22Rv1 (cell line): Measurements from ENCODE around the gene ACAN.

Source experiments
- H3K27ac ChIP-seq: fragments of 450-650 bp; 2 replicates; pipeline ENCODE4 v1.5.1; 2017
- ZFX ChIP-seq: fragments of 450-650 bp; IDR thresholded peaks from 2 replicates; pipeline ENCODE4 v1.6.1; 2017; ENCODE audit warnings: antibody characterized with exemption, borderline replicate concordance
- TF ChIP-seq, protein P1 (sequence below): fragments of 450-650 bp; IDR thresholded peaks from 2 replicates; pipeline ENCODE4 v1.5.1; 2017; ENCODE audit warnings: mild to moderate bottlenecking

ACAN gene

GRCh38 chr15:88901508-88902220 lies 98.4 kb downstream of the ACAN start:
- no peak overlapping the region for H3K27ac ChIP-seq
- TF ChIP-seq, protein P1, sequence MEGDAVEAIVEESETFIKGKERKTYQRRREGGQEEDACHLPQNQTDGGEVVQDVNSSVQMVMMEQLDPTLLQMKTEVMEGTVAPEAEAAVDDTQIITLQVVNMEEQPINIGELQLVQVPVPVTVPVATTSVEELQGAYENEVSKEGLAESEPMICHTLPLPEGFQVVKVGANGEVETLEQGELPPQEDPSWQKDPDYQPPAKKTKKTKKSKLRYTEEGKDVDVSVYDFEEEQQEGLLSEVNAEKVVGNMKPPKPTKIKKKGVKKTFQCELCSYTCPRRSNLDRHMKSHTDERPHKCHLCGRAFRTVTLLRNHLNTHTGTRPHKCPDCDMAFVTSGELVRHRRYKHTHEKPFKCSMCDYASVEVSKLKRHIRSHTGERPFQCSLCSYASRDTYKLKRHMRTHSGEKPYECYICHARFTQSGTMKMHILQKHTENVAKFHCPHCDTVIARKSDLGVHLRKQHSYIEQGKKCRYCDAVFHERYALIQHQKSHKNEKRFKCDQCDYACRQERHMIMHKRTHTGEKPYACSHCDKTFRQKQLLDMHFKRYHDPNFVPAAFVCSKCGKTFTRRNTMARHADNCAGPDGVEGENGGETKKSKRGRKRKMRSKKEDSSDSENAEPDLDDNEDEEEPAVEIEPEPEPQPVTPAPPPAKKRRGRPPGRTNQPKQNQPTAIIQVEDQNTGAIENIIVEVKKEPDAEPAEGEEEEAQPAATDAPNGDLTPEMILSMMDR: no peak
- no peak for TF ChIP-seq ZFX

DNA sequence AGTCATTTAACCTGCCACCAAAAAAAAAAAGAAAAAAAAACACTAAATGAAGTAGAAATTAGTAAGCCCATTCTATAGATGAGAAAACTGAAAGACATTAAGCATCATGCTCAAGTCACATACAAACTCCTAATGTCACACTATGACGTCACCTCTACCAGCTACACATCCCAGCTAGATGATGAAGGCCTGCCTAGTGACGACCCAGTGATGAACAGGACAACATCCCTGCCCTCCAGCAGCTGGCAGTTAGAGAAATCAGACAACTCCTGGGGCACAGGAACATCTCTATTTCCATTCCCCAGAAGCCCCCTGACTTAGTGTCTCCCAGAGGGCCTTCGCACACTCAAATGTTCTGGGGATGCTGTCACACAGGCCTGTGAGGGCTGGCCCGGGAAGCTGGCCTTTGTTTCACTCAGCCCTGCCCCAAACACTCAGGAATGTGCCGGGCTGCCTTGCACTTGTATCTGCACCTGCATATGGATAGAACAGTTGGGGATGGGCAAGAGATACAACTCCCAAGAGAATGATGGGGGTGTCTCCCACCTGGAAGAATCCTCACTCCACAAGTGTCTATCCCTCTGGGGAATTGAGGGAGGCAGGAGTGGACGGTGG lies 99.1 kb downstream of the ACAN start:
- no peak overlapping the region for H3K27ac ChIP-seq
- TF ChIP-seq, protein P1: no peak
- no peak for TF ChIP-seq ZFX

DNA sequence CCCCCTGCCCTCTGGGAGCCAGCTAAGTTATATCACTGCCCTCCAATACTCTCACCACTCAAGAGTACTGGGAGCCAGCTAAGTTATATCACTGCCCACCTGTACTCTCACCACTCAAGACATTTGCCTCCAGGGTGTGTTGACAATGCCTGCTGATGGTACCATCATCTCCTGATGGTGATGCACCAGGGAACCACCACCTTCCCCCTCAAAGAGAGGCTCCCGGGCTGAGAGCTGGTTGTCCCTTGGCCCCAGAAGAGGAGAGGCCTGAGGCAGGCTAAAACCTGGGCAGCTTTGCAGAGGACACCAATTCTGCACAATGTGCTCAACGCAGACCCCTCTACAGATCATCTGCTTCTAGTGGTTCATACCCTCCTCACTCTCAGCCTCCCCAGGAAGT lies 99.6 kb downstream of the ACAN start:
- no peak overlapping the region for H3K27ac ChIP-seq
- TF ChIP-seq, protein P1: no peak
- TF ChIP-seq ZFX: no peak

GRCh38 chr15:88904257-88904623 lies 101.0 kb downstream of the ACAN start:
- no peak overlapping the region for H3K27ac ChIP-seq
- TF ChIP-seq, protein P1: no peak
- TF ChIP-seq ZFX: no peak

DNA sequence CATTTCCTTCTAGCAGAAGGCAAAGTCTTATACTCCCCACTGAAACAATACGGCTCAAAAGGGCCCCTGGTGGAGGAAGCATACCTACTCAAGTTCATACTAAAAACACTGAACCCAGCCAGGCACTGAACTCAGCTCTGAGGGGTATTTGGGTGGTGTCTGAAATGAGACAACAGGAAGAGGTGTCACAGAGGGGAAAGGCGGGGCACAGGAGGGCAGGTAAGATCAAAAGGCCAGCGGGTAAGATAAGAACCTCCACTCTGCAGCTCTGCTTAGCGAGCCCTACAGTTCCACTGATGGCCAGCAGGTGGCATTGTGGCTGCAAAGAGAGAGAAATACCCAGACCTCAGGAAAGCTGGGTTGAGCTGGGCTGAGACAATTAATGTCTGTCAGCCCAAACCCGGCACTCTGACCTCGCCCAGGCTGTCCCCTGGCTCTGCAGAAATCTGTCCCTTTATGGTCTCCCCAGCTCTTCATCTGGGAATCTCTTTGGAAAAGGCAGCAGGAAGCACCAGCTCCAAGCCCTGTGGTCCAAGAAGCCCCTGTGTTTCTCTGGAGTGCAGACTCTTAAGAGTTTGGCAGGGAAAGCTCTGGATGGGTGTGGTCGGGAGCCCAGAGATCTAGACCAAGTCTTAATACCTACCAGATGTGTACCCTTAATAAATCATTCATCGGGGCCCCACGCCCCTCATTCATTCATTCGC lies 101.5 kb downstream of the ACAN start:
- no peak overlapping the region for H3K27ac ChIP-seq
- no peak for TF ChIP-seq ZFX
- TF ChIP-seq, protein P1: peak; percentile 96

DNA sequence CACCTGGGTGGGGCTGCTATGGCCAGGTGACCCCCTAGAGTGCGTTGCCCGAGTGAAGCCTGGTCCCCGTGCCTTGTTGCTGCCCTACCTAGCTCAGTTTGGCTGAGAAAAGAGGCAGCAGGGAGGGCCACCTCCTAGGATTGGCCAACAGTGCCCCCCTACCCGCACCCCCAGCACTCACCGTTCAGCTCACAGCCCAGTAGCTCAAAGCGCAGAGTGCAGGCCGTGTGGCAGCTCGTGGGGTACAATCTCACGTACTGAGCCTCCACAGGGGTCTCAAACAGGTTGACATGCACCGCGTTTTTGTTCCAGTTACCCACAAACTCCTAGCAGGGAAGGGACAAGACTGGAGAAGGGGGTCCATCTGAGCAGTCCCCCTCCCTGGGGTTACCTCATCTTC lies 102.3 kb downstream of the ACAN start:
- no peak overlapping the region for H3K27ac ChIP-seq
- TF ChIP-seq ZFX: no peak
- TF ChIP-seq, protein P1: no peak

DNA sequence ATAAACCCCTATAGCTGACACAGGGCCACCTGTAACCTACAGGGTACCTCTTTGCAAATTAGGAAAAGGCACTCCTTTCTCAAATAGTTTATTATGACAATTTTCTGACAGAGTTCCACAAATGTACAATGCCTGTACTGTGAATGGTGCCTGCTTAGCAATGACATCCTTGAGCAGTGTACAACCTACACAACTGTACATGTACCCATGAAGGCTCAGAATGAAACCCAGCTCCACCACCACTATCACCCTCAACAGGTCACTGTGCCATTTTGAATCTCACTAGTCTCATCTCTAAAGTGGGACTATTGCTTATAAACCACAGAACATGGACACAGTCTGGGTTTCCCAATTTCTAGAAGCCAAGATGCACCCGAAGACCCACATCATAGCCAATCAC lies 102.9 kb downstream of the ACAN start:
- no peak for TF ChIP-seq ZFX
- TF ChIP-seq, protein P1: no peak
- no peak overlapping the region for H3K27ac ChIP-seq
